Fibroblast of pulmonary artery (primary cell): Measurements from ENCODE around the gene PDSS2.

ENCODE experiments used
- DNase-seq: peaks from one replicate; pipeline ENCODE4 v3.0.0-alpha.2; 2010; ENCODE audit warnings: low read depth
- H3K4me3 ChIP-seq: replicated peaks from 2 replicates; pipeline ENCODE4 v1.5.1; 2011; ENCODE audit warnings: low read depth, mild to moderate bottlenecking, control low read depth, low read length, moderate library complexity
- CTCF ChIP-seq: IDR thresholded peaks from 2 replicates; pipeline ENCODE4 v1.5.1; 2011; ENCODE audit warnings: mild to moderate bottlenecking, control low read depth, low read length, inconsistent platforms; ENCODE audit errors: missing control alignments

Gene PDSS2

DNA sequence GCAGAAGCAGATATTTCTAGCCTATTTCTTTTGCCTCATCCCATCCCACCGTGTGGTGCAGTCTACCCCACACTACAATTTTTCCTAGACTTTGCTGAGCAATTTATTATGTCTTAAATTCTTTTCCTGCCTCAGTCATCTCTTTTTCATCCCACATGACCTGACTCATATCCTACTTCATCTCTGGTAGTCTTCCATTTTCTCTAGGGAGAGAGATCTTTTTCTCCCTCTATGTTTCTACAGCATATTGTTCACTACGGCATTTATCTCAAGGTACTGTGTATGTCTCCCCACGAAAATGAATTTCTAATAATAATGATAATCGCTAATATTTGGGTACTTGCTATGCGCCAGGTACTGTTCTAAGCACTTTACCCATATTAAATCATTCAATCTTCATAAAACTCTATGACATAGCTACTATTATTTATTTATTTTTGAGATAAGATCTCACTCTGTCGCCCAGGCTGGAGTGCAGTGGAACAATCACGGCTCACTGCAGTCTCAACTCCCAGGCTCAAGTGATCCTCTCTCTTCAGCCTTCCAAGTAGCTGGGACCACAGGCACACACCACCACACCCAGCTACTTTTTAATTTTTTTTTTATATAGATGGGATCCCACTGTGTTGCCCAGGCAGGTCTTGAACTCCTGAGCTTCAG is 15.6 kb downstream of the PDSS2 start:
- H3K4me3 ChIP-seq: no peak overlapping the region
- DNase-seq: no peak
- TF ChIP-seq CTCF: no peak

DNA sequence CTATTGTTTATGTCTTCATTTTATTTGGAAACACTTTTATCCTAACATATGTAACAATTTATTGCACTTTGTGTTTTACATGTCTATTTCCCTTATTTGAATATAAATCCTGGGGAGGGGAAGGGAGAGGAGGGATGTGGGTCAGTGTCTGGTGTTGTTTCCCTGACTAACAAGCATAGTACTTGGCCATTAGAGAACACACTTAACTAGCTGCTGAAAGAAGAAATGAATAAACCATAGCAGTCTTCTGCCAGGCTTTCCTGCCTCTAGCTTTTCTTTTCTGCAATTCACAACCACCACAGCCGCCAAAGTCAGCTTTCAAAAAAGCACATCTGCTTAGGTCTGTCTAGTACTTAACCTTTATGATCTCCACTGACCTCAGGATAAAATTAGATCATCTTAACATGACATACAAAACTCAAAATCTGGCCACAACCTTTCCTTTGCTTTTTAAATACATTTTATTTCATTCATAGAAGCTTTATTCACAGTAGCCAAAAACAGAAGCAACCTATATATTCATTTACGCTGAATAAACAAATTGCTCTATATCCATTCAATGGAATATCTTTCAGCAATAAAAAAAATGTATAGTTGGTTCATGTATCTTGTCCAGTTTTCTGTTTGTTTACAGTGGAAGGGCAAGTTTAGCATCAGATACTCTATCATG is 16.3 kb downstream of the PDSS2 start:
- no peak overlapping the region for H3K4me3 ChIP-seq
- no peak for DNase-seq
- TF ChIP-seq CTCF: no peak

DNA sequence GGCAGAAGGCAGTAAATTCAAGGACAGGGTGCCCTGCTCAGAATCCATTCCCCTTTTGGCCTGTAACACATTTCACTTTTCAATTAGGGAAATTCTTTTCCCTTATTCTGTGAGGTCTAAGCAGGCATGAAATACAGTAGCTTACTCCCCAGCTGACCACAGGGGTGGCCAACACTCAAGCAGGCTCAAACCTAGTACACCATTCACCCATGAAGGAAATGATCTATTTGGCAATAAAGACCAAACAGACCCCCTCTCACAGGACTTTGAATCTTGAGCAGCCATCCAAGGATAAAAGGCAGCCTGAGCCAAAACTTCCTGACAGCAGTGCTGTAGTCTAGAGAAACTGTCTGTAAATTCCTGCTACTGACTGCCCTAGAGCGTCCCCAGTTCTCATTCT is 17.7 kb downstream of the PDSS2 start:
- no peak for DNase-seq
- no peak for TF ChIP-seq CTCF
- H3K4me3 ChIP-seq: no peak overlapping the region

GRCh38 chr6:107440936-107441335 is 18.4 kb downstream of the PDSS2 start:
- TF ChIP-seq CTCF: no peak
- no peak for DNase-seq
- no peak overlapping the region for H3K4me3 ChIP-seq

- peak; percentile 13 for DNase-seq
- TF ChIP-seq CTCF: no peak
- no peak overlapping the region for H3K4me3 ChIP-seq
Measured at GRCh38 chr6:107439406-107439805, 20.0 kb downstream of the PDSS2 start.

DNA sequence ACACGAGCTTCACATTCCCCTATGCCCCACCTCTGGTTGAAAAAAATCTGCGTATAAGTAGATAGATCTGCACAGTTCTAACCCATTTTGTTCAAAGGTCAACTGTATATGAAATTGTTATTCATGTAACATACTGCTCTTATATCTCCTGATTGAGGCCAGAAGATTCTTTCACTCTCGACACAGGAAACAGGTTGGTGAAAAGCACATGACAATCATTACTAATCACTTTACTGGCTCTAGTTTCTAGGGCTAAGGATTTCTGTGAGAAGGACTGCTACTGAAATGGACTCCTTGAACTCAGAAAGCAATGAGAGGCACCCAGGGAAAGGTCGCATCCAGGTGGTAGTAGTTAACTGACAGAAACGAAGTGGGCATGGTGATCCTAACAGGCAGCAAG is 21.7 kb downstream of the PDSS2 start:
- DNase-seq: no peak
- TF ChIP-seq CTCF: no peak
- H3K4me3 ChIP-seq: no peak overlapping the region

DNA sequence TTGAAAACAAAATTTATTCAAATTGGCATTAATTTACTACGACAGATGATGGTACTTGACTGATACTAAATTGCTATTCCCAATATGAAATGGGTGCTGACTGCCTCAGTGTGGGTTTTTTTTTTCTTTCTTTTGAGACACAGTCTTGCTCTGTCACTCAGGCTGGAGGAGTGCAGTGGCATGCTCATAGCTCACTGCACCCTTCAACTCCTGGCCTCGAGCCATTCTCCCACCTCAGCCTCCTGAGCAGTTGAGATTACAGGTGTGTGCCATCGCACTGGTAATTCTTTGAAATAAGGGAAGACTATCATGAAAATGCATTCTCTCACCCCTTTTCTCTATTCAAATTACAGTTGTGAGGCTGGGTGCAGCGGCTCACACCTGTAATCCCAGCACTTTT is 22.5 kb downstream of the PDSS2 start:
- no peak overlapping the region for H3K4me3 ChIP-seq
- no peak for TF ChIP-seq CTCF
- DNase-seq: no peak
